GM13976 (cell line): ENCODE measurements around the gene LYPD6B.

Experiments used
- DNase-seq: peaks from one replicate; pipeline ENCODE4 v3.0.0; 2012; ENCODE audit warnings: low spot score
- CTCF ChIP-seq: IDR thresholded peaks from 2 replicates; pipeline ENCODE4 v1.5.1; 2012; ENCODE audit warnings: borderline replicate concordance, mild to moderate bottlenecking; ENCODE audit not compliant: insufficient read depth; ENCODE audit errors: extremely low read depth, missing control alignments, control extremely low read depth
- in situ Hi-C: fragments of 300-500 bp; cut with MboI; formaldehyde crosslinking; loops from one replicate; pipeline ENCODE4 v1.12.0; 2022; ENCODE audit warnings: low sequenced_read_pairs, mixed read lengths, inconsistent platforms; ENCODE audit not compliant: unreplicated experiment

The LYPD6B gene

GRCh38 chr2:149076863-149077412, 38.4 kb downstream of the LYPD6B start:
- DNase-seq = no peak
- in situ Hi-C loops = no loop called here
- TF ChIP-seq CTCF = no peak

GRCh38 chr2:149077861-149078260, 39.4 kb downstream of the LYPD6B start:
- in situ Hi-C loops = no loop called here

GRCh38 chr2:149080099-149080498, 41.6 kb downstream of the LYPD6B start:
- in situ Hi-C loops = no loop called here
- TF ChIP-seq CTCF = no peak
- DNase-seq = no peak

More at GRCh38 chr2:149077861-149078260, 39.4 kb downstream of the LYPD6B start:
- no peak for TF ChIP-seq CTCF
- DNase-seq = no peak

GRCh38 chr2:149080971-149081370, 42.5 kb downstream of the LYPD6B start:
- DNase-seq = no peak
- in situ Hi-C loops = no loop called here

GRCh38 chr2:149082079-149082478, 43.6 kb downstream of the LYPD6B start:
- DNase-seq = no peak

More at GRCh38 chr2:149080971-149081370, 42.5 kb downstream of the LYPD6B start:
- TF ChIP-seq CTCF = no peak

GRCh38 chr2:149082735-149083134, 44.2 kb downstream of the LYPD6B start:
- no peak for TF ChIP-seq CTCF
- in situ Hi-C loops = no loop called here
- DNase-seq = no peak

More at GRCh38 chr2:149082079-149082478, 43.6 kb downstream of the LYPD6B start:
- in situ Hi-C loops = no loop called here
- TF ChIP-seq CTCF = no peak

GRCh38 chr2:149084924-149085795, 46.7 kb downstream of the LYPD6B start:
- TF ChIP-seq CTCF = no peak
- DNase-seq = no peak
- in situ Hi-C loops = no loop called here
